HepG2 (cell line): Measurements from ENCODE around the gene KIAA0930. TPM values are rescaled to one million over a fixed set of nuclear protein-coding genes. Genes with fewer than 3 reads are reported as not detected.

ENCODE experiments used
- ARNTL ChIP-seq: sonication (generic); formaldehyde crosslinking; IDR thresholded peaks from 2 replicates; pipeline ENCODE4 v1.4.0; 2020; ENCODE audit warnings: mild to moderate bottlenecking, missing genetic modification reagents
- ASH2L ChIP-seq: fragments of 300-600, 200-600 bp; sonication (generic); IDR thresholded peaks from 2 replicates; pipeline ENCODE4 v1.7.0; 2017; ENCODE audit warnings: low read depth, mild to moderate bottlenecking, moderate library complexity, mixed read lengths, low read length; ENCODE audit not compliant: insufficient read length
- E2F1 ChIP-seq: sonication (generic); formaldehyde crosslinking; IDR thresholded peaks from 2 replicates; pipeline ENCODE4 v1.5.0; 2020; ENCODE audit warnings: missing genetic modification reagents
- GATA4 ChIP-seq: sonication (generic); IDR thresholded peaks from 2 replicates; pipeline ENCODE4 v1.6.1; 2016; ENCODE audit warnings: antibody characterized with exemption, low read depth, borderline replicate concordance
- GATAD2A ChIP-seq: IDR thresholded peaks from 2 replicates; pipeline ENCODE4 v1.6.1; 2016
- IRX3 ChIP-seq: sonication (generic); formaldehyde crosslinking; IDR thresholded peaks from 2 replicates; pipeline ENCODE4 v1.8.1; 2023; ENCODE audit warnings: mild to moderate bottlenecking, low read depth, missing genetic modification reagents, borderline replicate concordance
- PATZ1 ChIP-seq: sonication (generic); formaldehyde crosslinking; IDR thresholded peaks from 2 replicates; pipeline ENCODE4 v1.4.0; 2020; ENCODE audit warnings: missing genetic modification reagents
- PHF8 ChIP-seq: sonication (generic); formaldehyde crosslinking; IDR thresholded peaks from 2 replicates; pipeline ENCODE4 v1.5.0; 2020; ENCODE audit warnings: missing genetic modification reagents
- RXRA ChIP-seq: sonication (generic); formaldehyde crosslinking; IDR thresholded peaks from 2 replicates; pipeline ENCODE4 v1.5.1; 2020; ENCODE audit warnings: missing genetic modification reagents
- SALL1 ChIP-seq: sonication (generic); formaldehyde crosslinking; IDR thresholded peaks from 2 replicates; pipeline ENCODE4 v1.8.0; 2022; ENCODE audit warnings: mild to moderate bottlenecking, missing genetic modification reagents
- SOX5 ChIP-seq: IDR thresholded peaks from 2 replicates; pipeline ENCODE4 v1.6.1; 2016; ENCODE audit warnings: borderline replicate concordance
- TOPORS ChIP-seq: sonication (generic); formaldehyde crosslinking; IDR thresholded peaks from 2 replicates; pipeline ENCODE4 v1.8.0; 2023; ENCODE audit warnings: mild to moderate bottlenecking, missing genetic modification reagents
- TSC22D2 ChIP-seq: sonication (generic); formaldehyde crosslinking; IDR thresholded peaks from 2 replicates; pipeline ENCODE4 v1.5.1; 2020; ENCODE audit warnings: missing genetic modification reagents, mild to moderate bottlenecking, borderline replicate concordance
- ZBTB26 ChIP-seq: IDR thresholded peaks from 2 replicates; pipeline ENCODE4 v1.6.1; 2016; ENCODE audit warnings: missing compliant biosample characterization, missing genetic modification reagents, borderline replicate concordance
- ZNF121 ChIP-seq: sonication (generic); formaldehyde crosslinking; IDR thresholded peaks from 2 replicates; pipeline ENCODE4 v1.5.0; 2020; ENCODE audit warnings: mild to moderate bottlenecking, missing genetic modification reagents
- ZNF143 ChIP-seq: sonication (generic); formaldehyde crosslinking; IDR thresholded peaks from 2 replicates; pipeline ENCODE4 v1.4.0; 2020; ENCODE audit warnings: missing genetic modification reagents
- ZNF264 ChIP-seq: sonication (generic); formaldehyde crosslinking; IDR thresholded peaks from 2 replicates; pipeline ENCODE4 v1.4.0; 2020; ENCODE audit warnings: missing genetic modification reagents
- ZNF274 ChIP-seq: sonication (generic); formaldehyde crosslinking; IDR thresholded peaks from 2 replicates; pipeline ENCODE4 v1.5.1; 2020; ENCODE audit warnings: mild to moderate bottlenecking, missing genetic modification reagents
- ZNF296 ChIP-seq: sonication (generic); formaldehyde crosslinking; conservative IDR thresholded peaks from 2 replicates; pipeline ENCODE4 v1.5.0; 2020; ENCODE audit warnings: mild to moderate bottlenecking, missing genetic modification reagents
- ZNF510 ChIP-seq: sonication (generic); formaldehyde crosslinking; IDR thresholded peaks from 2 replicates; pipeline ENCODE4 v1.4.0; 2020; ENCODE audit warnings: low read depth, mild to moderate bottlenecking, missing genetic modification reagents
- ZSCAN29 ChIP-seq: sonication (generic); formaldehyde crosslinking; conservative IDR thresholded peaks from 2 replicates; pipeline ENCODE4 v1.4.0; 2020; ENCODE audit warnings: mild to moderate bottlenecking, missing genetic modification reagents
- polyA plus RNA-seq, 8 experiments: library from polyadenylated mRNA; depleted of rRNA in 3 of 8; stranded (reverse) in 7 of 8; unstranded in 1 of 8; fragments of >200 nt; fragmentation: Illumina TruSeq in 4 of 8; extraction: Trizol in 4 of 8; gene quantifications; 2 replicates each; pipeline versions ENCODE4 v1.2.1 to v1.2.3, GENCODE V29; 2011 to 2016; ENCODE audit warnings: low read depth in 4 of 8, missing spikeins in 1 of 8, mixed read lengths in 1 of 8; ENCODE audit not compliant: insufficient read depth in 1 of 8
- total RNA-seq, 5 experiments: library from RNA; depleted of rRNA; stranded (reverse); fragments of >200 nt; fragmentation: Illumina TruSeq; extraction: Trizol; gene quantifications; 2 replicates each; pipeline ENCODE4 v1.2.3, GENCODE V29; 2016; ENCODE audit warnings: low read depth in 1 of 5

Gene KIAA0930
- total and polyA plus RNA-seq, 2 of the 13 experiments (the other 11 are each of a cell fraction or from before 2014, with no cell fraction given): 27.0 to 38.2 TPM

GRCh38 chr22:45286854-45287551 lies 46.3 kb upstream of the KIAA0930 start (continued):
- TF ChIP-seq ZNF274: 0 out of 2 replicates have a peak, but pooled peaks have one; percentile 61
- no peak for TF ChIP-seq TOPORS (CRISPR knock-in tag)
- 0 out of 2 replicates have a peak, but pooled peaks have one; percentile 14 for TF ChIP-seq GATAD2A (CRISPR knock-in tag)
- TF ChIP-seq ASH2L: peak; percentile 31
- peak; percentile 75 for TF ChIP-seq RXRA (CRISPR knock-in tag)
- 0 out of 2 replicates have a peak, but pooled peaks have one; percentile 3 for TF ChIP-seq PHF8 (CRISPR knock-in tag)
- TF ChIP-seq TSC22D2 (CRISPR knock-in tag): no peak
- 0 out of 2 replicates have a peak, but pooled peaks have one; percentile 35 for TF ChIP-seq ZBTB26 (CRISPR knock-in tag)
- TF ChIP-seq IRX3: 0 out of 2 replicates have a peak, but pooled peaks have one; percentile 47
- 0 out of 2 replicates have a peak, but pooled peaks have one; percentile 33 for TF ChIP-seq ZSCAN29 (CRISPR knock-in tag)
- 0 out of 2 replicates have a peak, but pooled peaks have one; percentile 42 for TF ChIP-seq ZNF296
- peak; percentile 56 for TF ChIP-seq SALL1 (CRISPR knock-in tag)
- TF ChIP-seq PATZ1 (CRISPR knock-in tag): peak; percentile 64
- no peak for TF ChIP-seq E2F1 (CRISPR knock-in tag)
- peak; percentile 55; the same call in 1 of the 2 replicates for TF ChIP-seq GATA4
- peak; percentile 98 for TF ChIP-seq ZNF121 (CRISPR knock-in tag)
- TF ChIP-seq SOX5: peak; percentile 37; the same call in 1 of the 2 replicates
- peak; percentile 63; the same call in 1 of the 2 replicates for TF ChIP-seq ZNF143 (CRISPR knock-in tag)
- 0 out of 2 replicates have a peak, but pooled peaks have one; percentile 21 for TF ChIP-seq ZNF510 (CRISPR knock-in tag)
- 0 out of 2 replicates have a peak, but pooled peaks have one; percentile 19 for TF ChIP-seq ARNTL (CRISPR knock-in tag)
- TF ChIP-seq ZNF264 (CRISPR knock-in tag): no peak
